Measurements from ENCODE around the gene TMEM135. TPM values are rescaled to one million over a fixed set of nuclear protein-coding genes. Genes with fewer than 3 reads are reported as not detected.
A peak's percentile ranks its signal among the peaks of the same experiment; 100 is the strongest.

TMEM135 gene
- total RNA-seq, 2 experiments from 2014 or later = 25.5 to 26.0 TPM

GRCh38 chr11:87251560-87251959 lies 213.8 kb downstream of the TMEM135 start:
- peaks cover 2% of the 10 kb centered on the region for H3K27me3 Mint-ChIP-seq
- peaks cover 3% of the 10 kb centered on the region for H3K36me3 Mint-ChIP-seq (ENCODE audit: low read depth)
- peak overlapping the region; percentile 64 for H3K27ac Mint-ChIP-seq
- no peak for DNase-seq
- no peaks in the 10 kb centered on the region for H3K9me3 Mint-ChIP-seq (ENCODE audit: low read depth)
- POLR2A ChIA-PET = no interaction called here
- ATAC-seq = no peak
- CTCF ChIA-PET = interaction anchor here (0.7 kb wide), 1 partner anchor 18 kb away, joined by 3 read pairs; no protein-coding TSS in a partner anchor
- no peak overlapping the region for H3K4me3 Mint-ChIP-seq
- H3K4me1 Mint-ChIP-seq = peaks cover 22% of the 10 kb centered on the region
- intact Hi-C loops (cut with DNase I, micrococcal nuclease) = no loop called here

DNA sequence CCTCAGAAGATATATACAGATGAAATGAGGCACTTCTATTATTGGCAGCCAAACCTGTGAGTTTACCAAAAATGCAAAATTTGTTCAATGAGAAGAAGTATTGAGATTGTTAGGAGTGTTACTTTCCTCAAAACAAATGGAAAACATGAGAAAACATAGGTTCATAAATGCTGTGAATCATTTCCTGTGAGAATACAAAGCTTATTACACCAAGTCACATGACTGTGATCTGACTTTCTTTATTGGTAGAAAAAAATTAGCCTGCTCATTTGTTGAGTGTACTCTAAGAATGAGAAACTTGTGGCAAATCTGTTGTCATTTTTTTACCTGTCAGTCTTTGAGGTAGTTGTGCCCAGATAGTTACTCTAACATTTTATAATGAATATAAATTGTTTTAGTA lies 215.1 kb downstream of the TMEM135 start:
- no peak overlapping the region for H3K4me3 Mint-ChIP-seq
- no peak for DNase-seq
- POLR2A ChIA-PET = no interaction called here
- peaks cover 2% of the 10 kb centered on the region for H3K27me3 Mint-ChIP-seq
- peaks cover 2% of the 10 kb centered on the region for H3K36me3 Mint-ChIP-seq (ENCODE audit: low read depth)
- peaks cover 20% of the 10 kb centered on the region for H3K4me1 Mint-ChIP-seq
- intact Hi-C loops (cut with DNase I, micrococcal nuclease) = loop anchor here in 1 of 2 experiments (1.0 kb wide), 2 partner anchors 40 to 216 kb away; partner anchors contain the start of gene TMEM135
- ATAC-seq = peak; percentile 95
- peak overlapping the region; percentile 4 for H3K27ac Mint-ChIP-seq
- H3K9me3 Mint-ChIP-seq (ENCODE audit: low read depth) = no peaks in the 10 kb centered on the region
- CTCF ChIA-PET = interaction anchor here (0.5 kb wide), 1 partner anchor 216 kb away, joined by 3 read pairs; no protein-coding TSS in a partner anchor

GRCh38 chr11:87254562-87254961 lies 216.8 kb downstream of the TMEM135 start:
- peaks cover 2% of the 10 kb centered on the region for H3K36me3 Mint-ChIP-seq (ENCODE audit: low read depth)
- ChIA-PET POLR2A (no interaction called here), CTCF (no interaction called here)
- H3K4me3 Mint-ChIP-seq = no peak overlapping the region
- no peak overlapping the region for H3K27ac Mint-ChIP-seq
- H3K9me3 Mint-ChIP-seq (ENCODE audit: low read depth) = no peaks in the 10 kb centered on the region
- no peak for ATAC-seq
- H3K4me1 Mint-ChIP-seq = peaks cover 16% of the 10 kb centered on the region
- peaks cover 2% of the 10 kb centered on the region for H3K27me3 Mint-ChIP-seq
- DNase-seq = no peak
- intact Hi-C loops (cut with DNase I, micrococcal nuclease) = no loop called here

- intact Hi-C loops (cut with DNase I, micrococcal nuclease) = no loop called here
- ATAC-seq = no peak
- CTCF ChIA-PET = no interaction called here
Observed at GRCh38 chr11:87255589-87255988, 217.9 kb downstream of the TMEM135 start.

GRCh38 chr11:87256694-87257340 lies 219.1 kb downstream of the TMEM135 start:
- Mint-ChIP-seq H3K4me1 (peaks cover 14% of the 10 kb centered on the region), H3K36me3 (ENCODE audit: low read depth) (peaks cover under 1% of the 10 kb centered on the region), H3K27ac (no peak overlapping the region), H3K9me3 (ENCODE audit: low read depth) (no peaks in the 10 kb centered on the region), H3K27me3 (no peaks in the 10 kb centered on the region), H3K4me3 (no peak overlapping the region)
- intact Hi-C loops (cut with DNase I, micrococcal nuclease) = no loop called here
- DNase-seq = no peak
- ATAC-seq = no peak
- ChIA-PET CTCF (no interaction called here), POLR2A (no interaction called here)

More at GRCh38 chr11:87255589-87255988, 217.9 kb downstream of the TMEM135 start:
- POLR2A ChIA-PET = no interaction called here
- Mint-ChIP-seq H3K27me3 (no peaks in the 10 kb centered on the region), H3K36me3 (ENCODE audit: low read depth) (peaks cover 2% of the 10 kb centered on the region), H3K4me3 (no peak overlapping the region), H3K4me1 (peaks cover 16% of the 10 kb centered on the region), H3K27ac (no peak overlapping the region), H3K9me3 (ENCODE audit: low read depth) (no peaks in the 10 kb centered on the region)
- DNase-seq = no peak

GRCh38 chr11:87258171-87258833 lies 220.6 kb downstream of the TMEM135 start:
- ChIA-PET CTCF (no interaction called here), POLR2A (no interaction called here)
- no peak overlapping the region for H3K27ac Mint-ChIP-seq
- H3K4me3 Mint-ChIP-seq = no peak overlapping the region
- peaks cover 4% of the 10 kb centered on the region for H3K4me1 Mint-ChIP-seq
- H3K27me3 Mint-ChIP-seq = no peaks in the 10 kb centered on the region
- no peaks in the 10 kb centered on the region for H3K9me3 Mint-ChIP-seq (ENCODE audit: low read depth)
- H3K36me3 Mint-ChIP-seq (ENCODE audit: low read depth) = no peaks in the 10 kb centered on the region
- intact Hi-C loops (cut with DNase I, micrococcal nuclease) = no loop called here
- no peak for DNase-seq
- no peak for ATAC-seq

GRCh38 chr11:87259736-87260135 lies 222.0 kb downstream of the TMEM135 start:
- peaks cover 2% of the 10 kb centered on the region for H3K4me1 Mint-ChIP-seq
- no peaks in the 10 kb centered on the region for H3K36me3 Mint-ChIP-seq (ENCODE audit: low read depth)
- DNase-seq (no peak), ATAC-seq (no peak)
- CTCF ChIA-PET = interaction anchor here (0.6 to 1.2 kb wide), 3 partner anchors 16 to 264 kb away, joined by 3 to 4 read pairs (median 3); no protein-coding TSS in a partner anchor
- intact Hi-C loops (cut with DNase I, micrococcal nuclease) = no loop called here
- H3K27ac Mint-ChIP-seq = no peak overlapping the region
- no peak overlapping the region for H3K4me3 Mint-ChIP-seq
- no peaks in the 10 kb centered on the region for H3K9me3 Mint-ChIP-seq (ENCODE audit: low read depth)
- H3K27me3 Mint-ChIP-seq = no peaks in the 10 kb centered on the region
- POLR2A ChIA-PET = no interaction called here

DNA sequence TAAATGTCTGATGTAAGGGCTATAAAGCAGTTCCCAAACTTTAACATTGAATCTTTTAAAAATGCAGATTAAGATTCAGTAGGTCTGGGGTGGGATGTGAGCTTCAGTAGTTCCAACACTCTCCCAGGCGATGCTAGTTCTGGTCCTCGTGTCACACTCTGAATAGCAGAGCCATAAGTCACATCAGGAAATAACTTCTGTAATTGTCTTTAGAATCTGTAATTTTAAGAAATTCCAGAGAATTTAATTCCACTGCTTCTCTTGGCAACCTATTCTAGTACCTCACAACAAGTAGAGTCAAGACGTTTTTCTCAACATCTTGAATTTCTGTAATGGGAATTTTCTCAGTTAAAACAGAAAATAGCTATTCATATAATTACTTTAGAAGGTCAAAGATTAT lies 223.1 kb downstream of the TMEM135 start:
- Mint-ChIP-seq H3K27me3 (no peaks in the 10 kb centered on the region), H3K36me3 (ENCODE audit: low read depth) (no peaks in the 10 kb centered on the region), H3K4me3 (no peak overlapping the region), H3K4me1 (no peaks in the 10 kb centered on the region), H3K9me3 (ENCODE audit: low read depth) (no peaks in the 10 kb centered on the region), H3K27ac (no peak overlapping the region)
- ATAC-seq = no peak
- no peak for DNase-seq
- ChIA-PET POLR2A (no interaction called here), CTCF (interaction anchor here (1.2 kb wide), 1 partner anchor 15 kb away, joined by 4 read pairs; no protein-coding TSS in a partner anchor)
- intact Hi-C loops (cut with DNase I, micrococcal nuclease) = no loop called here

DNA sequence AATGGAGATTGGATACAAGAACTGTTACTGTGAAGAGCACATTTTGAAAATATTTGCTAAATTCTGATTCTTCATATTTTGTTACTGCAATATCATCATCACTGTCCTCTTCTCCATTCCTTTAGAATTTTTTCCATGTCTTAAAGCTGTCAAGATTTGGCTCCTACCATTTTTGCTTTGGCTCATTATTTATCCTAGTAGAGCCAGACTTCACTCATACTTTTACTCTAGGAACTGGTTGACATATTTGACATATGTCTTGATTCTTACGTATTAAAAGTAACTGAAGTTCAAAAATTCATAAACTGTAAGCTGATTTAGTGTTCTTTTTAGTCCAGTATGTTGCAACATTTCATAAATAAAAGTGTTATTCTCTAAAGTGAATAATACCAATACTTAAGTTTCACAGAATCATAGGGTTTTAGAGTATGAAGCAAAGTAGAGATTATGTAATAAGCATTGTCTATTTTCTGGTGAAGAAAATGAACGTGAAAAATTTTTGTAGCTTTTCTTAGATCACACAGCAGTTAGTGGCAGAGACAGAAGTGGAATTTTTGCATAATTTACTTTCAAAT lies 225.6 kb downstream of the TMEM135 start:
- intact Hi-C loops (cut with DNase I, micrococcal nuclease) = no loop called here
- Mint-ChIP-seq H3K27me3 (no peaks in the 10 kb centered on the region), H3K27ac (no peak overlapping the region), H3K4me1 (no peaks in the 10 kb centered on the region), H3K9me3 (ENCODE audit: low read depth) (no peaks in the 10 kb centered on the region), H3K36me3 (ENCODE audit: low read depth) (no peaks in the 10 kb centered on the region), H3K4me3 (no peak overlapping the region)
- ChIA-PET CTCF (no interaction called here), POLR2A (no interaction called here)
- DNase-seq (no peak), ATAC-seq (no peak)

DNA sequence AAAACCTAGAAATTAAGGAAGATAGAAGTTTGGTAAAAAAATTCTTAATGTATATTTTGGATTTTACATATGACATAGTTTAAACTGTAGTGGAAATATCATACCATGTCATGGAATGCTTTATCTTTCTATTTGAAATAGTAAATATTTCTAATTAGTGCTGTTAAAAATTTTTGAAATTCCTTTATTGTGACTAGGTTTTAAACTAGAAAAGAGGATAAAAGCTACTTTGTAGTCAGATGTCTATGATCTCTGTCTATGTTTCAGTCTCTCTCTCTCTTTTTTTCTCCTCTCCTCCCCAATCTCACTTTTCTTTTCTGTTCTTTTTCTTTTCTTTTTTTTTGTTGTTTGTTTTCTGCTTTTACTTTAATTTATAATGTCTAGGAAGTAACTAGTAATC lies 226.2 kb downstream of the TMEM135 start:
- no peaks in the 10 kb centered on the region for H3K4me1 Mint-ChIP-seq
- no peak overlapping the region for H3K4me3 Mint-ChIP-seq
- ChIA-PET POLR2A (no interaction called here), CTCF (interaction anchor here (1.1 kb wide), 1 partner anchor 324 kb away, joined by 3 read pairs; no protein-coding TSS in a partner anchor)
- no peak overlapping the region for H3K27ac Mint-ChIP-seq
- ATAC-seq (no peak), DNase-seq (no peak)
- intact Hi-C loops (cut with DNase I, micrococcal nuclease) = no loop called here
- no peaks in the 10 kb centered on the region for H3K36me3 Mint-ChIP-seq (ENCODE audit: low read depth)
- H3K9me3 Mint-ChIP-seq (ENCODE audit: low read depth) = no peaks in the 10 kb centered on the region
- H3K27me3 Mint-ChIP-seq = no peaks in the 10 kb centered on the region

DNA sequence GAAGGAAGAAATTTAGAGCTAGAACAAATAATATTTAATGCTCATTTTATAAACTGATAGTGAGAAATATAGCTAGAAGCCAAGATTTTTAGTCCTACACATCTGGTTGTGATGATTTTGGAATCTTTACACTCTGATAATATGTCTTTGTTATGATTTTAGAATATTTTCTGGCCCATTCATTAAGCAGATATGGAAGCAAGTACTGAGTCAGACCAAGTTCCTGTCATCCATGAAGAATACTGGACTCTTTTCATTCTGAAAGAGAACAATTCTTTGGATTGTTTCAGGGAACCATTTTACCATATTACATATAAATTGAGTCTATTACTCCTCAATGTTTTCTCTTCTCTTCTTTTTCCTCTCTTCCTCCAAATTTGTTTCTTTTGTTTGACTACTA lies 227.4 kb downstream of the TMEM135 start:
- Mint-ChIP-seq H3K4me3 (no peak overlapping the region), H3K27me3 (no peaks in the 10 kb centered on the region), H3K9me3 (ENCODE audit: low read depth) (no peaks in the 10 kb centered on the region), H3K36me3 (ENCODE audit: low read depth) (no peaks in the 10 kb centered on the region), H3K4me1 (no peaks in the 10 kb centered on the region), H3K27ac (no peak overlapping the region)
- no peak for ATAC-seq
- no peak for DNase-seq
- intact Hi-C loops (cut with DNase I, micrococcal nuclease) = no loop called here
- POLR2A ChIA-PET = no interaction called here
- CTCF ChIA-PET = interaction anchor here (0.6 to 1.1 kb wide), 4 partner anchors 24 to 327 kb away, joined by 3 read pairs; no protein-coding TSS in a partner anchor

GRCh38 chr11:87265979-87266378 lies 228.2 kb downstream of the TMEM135 start:
- intact Hi-C loops (cut with DNase I, micrococcal nuclease) = no loop called here
- no peak for ATAC-seq
- Mint-ChIP-seq H3K27me3 (no peaks in the 10 kb centered on the region), H3K36me3 (ENCODE audit: low read depth) (no peaks in the 10 kb centered on the region), H3K9me3 (ENCODE audit: low read depth) (no peaks in the 10 kb centered on the region), H3K4me1 (no peaks in the 10 kb centered on the region), H3K4me3 (no peak overlapping the region), H3K27ac (no peak overlapping the region)
- ChIA-PET CTCF (no interaction called here), POLR2A (no interaction called here)
- no peak for DNase-seq
